Right cardiac atrium (tissue), 5 donors: ENCODE data around the gene CNTNAP2. TPM values are rescaled to one million over a fixed set of nuclear protein-coding genes. Genes with fewer than 3 reads are reported as not detected.

Experiments
- ATAC-seq, 2 donors: fragments of 200-7000 bp; cut with Tn5 transposase; one replicate each; pipeline versions ENCODE4 v1.8.0 to v1.9.1; 2020; ENCODE audit warnings: moderate library complexity in 2 of 2, mild to moderate bottlenecking in 1 of 2
- DNase-seq, 3 donors: peaks; one replicate each; pipeline ENCODE4 v3.0.0-alpha.2; 2020
- H3K27ac ChIP-seq: one replicate; pipeline ENCODE4 v1.5.1; 2013; ENCODE audit warnings: mild to moderate bottlenecking, low read length, control low read depth, moderate library complexity
- H3K27me3 ChIP-seq: one replicate; pipeline ENCODE4 v1.6.1; 2013; ENCODE audit not compliant: control insufficient read depth, insufficient read depth
- H3K4me1 ChIP-seq: one replicate; pipeline ENCODE4 v1.6.1; 2013; ENCODE audit warnings: low read length; ENCODE audit not compliant: control insufficient read depth, insufficient read depth
- H3K4me3 ChIP-seq: one replicate; pipeline ENCODE4 v1.5.1; 2013; ENCODE audit warnings: low read length, control low read depth
- H3K9me3 ChIP-seq: one replicate; pipeline ENCODE4 v1.6.1; 2013; ENCODE audit warnings: low read length; ENCODE audit not compliant: control insufficient read depth
- WGBS: extraction: QIAGEN DNeasy Blood & Tissue Kit; methylation state at CpG from one replicate; pipeline ENCODE4 v1.1.7; 2013; 5-methylcytosine and 5-hydroxymethylcytosine counted together
- intact Hi-C, 4 donors: fragments of 100-400 bp; cut with DNase I; formaldehyde crosslinking; loops; one replicate each; pipeline versions ENCODE4 v1.11.0 to v1.14.0; 2022 to 2023
- polyA plus RNA-seq: library from polyadenylated mRNA; stranded (reverse); fragments of 200-250 nt; gene quantifications from one replicate; pipeline ENCODE4 v1.2.3, GENCODE V29; 2013
- total RNA-seq, 4 donors: library from RNA; stranded (reverse); fragmentation: NEBNext Ultra II Directional; extraction: Animal tissue kit (Norgen Biotek cat#: 25700); gene quantifications; one replicate each; pipeline ENCODE4 v1.2.1, GENCODE V29; 2021
- donor health status: healthy with polysubstance abuse.
- donor health status: DM: no; HTN: yes; CAD: no.
- donor health status: DM: no; HTN: no; CAD: no.
- donor health status: DM: no; HTN: yes; CAD: no; lungs with severe emphysema.
- donor health status: DM: yes; HTN: yes; CAD: no.

The CNTNAP2 gene
- total and polyA plus RNA-seq, 5 donors = 0.23 to 1.7 (median 0.91) TPM; not detected in 1

GRCh38 chr7:148107443-148108127, 1991.0 kb downstream of the CNTNAP2 start:
- H3K4me3 ChIP-seq = no peak overlapping the region
- intact Hi-C loops = no loop called here
- ATAC-seq = no peak
- 88% methylated on average over 6 of the region's 6 CpGs for WGBS
- no peak overlapping the region for H3K27ac ChIP-seq
- H3K27me3 ChIP-seq = no peaks in the 10 kb centered on the region
- H3K4me1 ChIP-seq = no peaks in the 10 kb centered on the region
- no peak for DNase-seq
- no peaks in the 10 kb centered on the region for H3K9me3 ChIP-seq

GRCh38 chr7:148108381-148108780, 1991.8 kb downstream of the CNTNAP2 start:
- H3K27ac ChIP-seq = no peak overlapping the region
- 66% methylated on average over 4 of the region's 4 CpGs for WGBS
- no peak overlapping the region for H3K4me3 ChIP-seq
- H3K4me1 ChIP-seq = no peaks in the 10 kb centered on the region
- H3K27me3 ChIP-seq = no peaks in the 10 kb centered on the region
- DNase-seq (no peak), ATAC-seq (no peak)
- intact Hi-C loops = no loop called here
- no peaks in the 10 kb centered on the region for H3K9me3 ChIP-seq

GRCh38 chr7:148110097-148110868, 1993.7 kb downstream of the CNTNAP2 start:
- intact Hi-C loops = loop anchor here in 2 of 4 donors (10.0 kb wide), 1 partner anchor 135 kb away; no protein-coding TSS in a partner anchor
- WGBS = 79% methylated on average over 13 of the region's 13 CpGs
- DNase-seq (no peak), ATAC-seq (peak; percentile 41 to 55)
- Histone ChIP-seq H3K9me3 (no peaks in the 10 kb centered on the region), H3K4me1 (no peaks in the 10 kb centered on the region), H3K27ac (no peak overlapping the region), H3K4me3 (no peak overlapping the region), H3K27me3 (no peaks in the 10 kb centered on the region)

GRCh38 chr7:148114804-148115203, 1998.2 kb downstream of the CNTNAP2 start:
- H3K4me3 ChIP-seq = no peak overlapping the region
- intact Hi-C loops = loop anchor here in 2 of 4 donors (10.0 kb wide), 1 partner anchor 130 kb away; no protein-coding TSS in a partner anchor
- 83% methylated on average over 3 of the region's 3 CpGs for WGBS
- no peak for ATAC-seq
- no peaks in the 10 kb centered on the region for H3K27me3 ChIP-seq
- no peak for DNase-seq
- no peaks in the 10 kb centered on the region for H3K4me1 ChIP-seq
- H3K27ac ChIP-seq = no peak overlapping the region
- no peaks in the 10 kb centered on the region for H3K9me3 ChIP-seq

GRCh38 chr7:148115308-148115707, 1998.7 kb downstream of the CNTNAP2 start:
- ATAC-seq = no peak
- no peaks in the 10 kb centered on the region for H3K4me1 ChIP-seq
- H3K4me3 ChIP-seq = no peak overlapping the region
- 65% methylated on average over 5 of the region's 5 CpGs for WGBS
- H3K9me3 ChIP-seq = no peaks in the 10 kb centered on the region
- no peak for DNase-seq
- intact Hi-C loops = loop anchor here in 2 of 4 donors (10.0 kb wide), 1 partner anchor 129 kb away; no protein-coding TSS in a partner anchor
- no peaks in the 10 kb centered on the region for H3K27me3 ChIP-seq
- no peak overlapping the region for H3K27ac ChIP-seq

- H3K4me3 ChIP-seq = no peak overlapping the region
- intact Hi-C loops = loop anchor here in 2 of 4 donors (10.0 kb wide), 1 partner anchor 129 kb away; no protein-coding TSS in a partner anchor
- ATAC-seq (no peak), DNase-seq (no peak)
- WGBS = 63% methylated on average over 5 of the region's 5 CpGs
- H3K27ac ChIP-seq = no peak overlapping the region
- no peaks in the 10 kb centered on the region for H3K9me3 ChIP-seq
- H3K27me3 ChIP-seq = no peaks in the 10 kb centered on the region
- no peaks in the 10 kb centered on the region for H3K4me1 ChIP-seq
Observed at GRCh38 chr7:148116195-148116594, 1999.6 kb downstream of the CNTNAP2 start.

GRCh38 chr7:148116829-148117403, 2000.3 kb downstream of the CNTNAP2 start:
- DNase-seq (no peak), ATAC-seq (no peak)
- no peaks in the 10 kb centered on the region for H3K27me3 ChIP-seq
- intact Hi-C loops = loop anchor here in 2 of 4 donors (10.0 kb wide), 1 partner anchor 128 kb away; no protein-coding TSS in a partner anchor
- H3K4me1 ChIP-seq = no peaks in the 10 kb centered on the region
- H3K4me3 ChIP-seq = no peak overlapping the region
- H3K9me3 ChIP-seq = no peaks in the 10 kb centered on the region
- H3K27ac ChIP-seq = no peak overlapping the region
- WGBS = 73% methylated on average over 4 of the region's 4 CpGs

- DNase-seq = no peak
- no peaks in the 10 kb centered on the region for H3K9me3 ChIP-seq
- H3K27me3 ChIP-seq = no peaks in the 10 kb centered on the region
- H3K27ac ChIP-seq = no peak overlapping the region
- no peak for ATAC-seq
- 52% methylated on average over 5 of the region's 5 CpGs for WGBS
- intact Hi-C loops = loop anchor here in 2 of 4 donors (10.0 kb wide), 1 partner anchor 126 kb away; no protein-coding TSS in a partner anchor
- no peak overlapping the region for H3K4me3 ChIP-seq
- H3K4me1 ChIP-seq = no peaks in the 10 kb centered on the region
Observed at GRCh38 chr7:148118371-148118770, 2001.8 kb downstream of the CNTNAP2 start.

GRCh38 chr7:148121401-148121800, 2004.8 kb downstream of the CNTNAP2 start:
- no peak for DNase-seq
- H3K4me1 ChIP-seq = no peaks in the 10 kb centered on the region
- 65% methylated on average over 4 of the region's 4 CpGs for WGBS
- intact Hi-C loops = no loop called here
- no peaks in the 10 kb centered on the region for H3K9me3 ChIP-seq
- no peaks in the 10 kb centered on the region for H3K27me3 ChIP-seq
- H3K4me3 ChIP-seq = no peak overlapping the region
- no peak for ATAC-seq
- no peak overlapping the region for H3K27ac ChIP-seq

GRCh38 chr7:148121847-148122246, 2005.2 kb downstream of the CNTNAP2 start:
- intact Hi-C loops = no loop called here
- WGBS = 49% methylated on average over 4 of the region's 4 CpGs

GRCh38 chr7:148124477-148124876, 2007.9 kb downstream of the CNTNAP2 start:
- Histone ChIP-seq H3K27me3 (no peaks in the 10 kb centered on the region), H3K4me3 (no peak overlapping the region), H3K27ac (no peak overlapping the region), H3K9me3 (no peaks in the 10 kb centered on the region), H3K4me1 (no peaks in the 10 kb centered on the region)
- intact Hi-C loops = no loop called here
- ATAC-seq (no peak), DNase-seq (no peak)
- 85% methylated on average over 5 of the region's 5 CpGs for WGBS

More at GRCh38 chr7:148121847-148122246, 2005.2 kb downstream of the CNTNAP2 start:
- Histone ChIP-seq H3K4me1 (no peaks in the 10 kb centered on the region), H3K9me3 (no peaks in the 10 kb centered on the region), H3K27me3 (no peaks in the 10 kb centered on the region), H3K27ac (no peak overlapping the region), H3K4me3 (no peak overlapping the region)
- no peak for DNase-seq
- no peak for ATAC-seq
